ENCODE measurements around the gene PLAAT4.

DNA sequence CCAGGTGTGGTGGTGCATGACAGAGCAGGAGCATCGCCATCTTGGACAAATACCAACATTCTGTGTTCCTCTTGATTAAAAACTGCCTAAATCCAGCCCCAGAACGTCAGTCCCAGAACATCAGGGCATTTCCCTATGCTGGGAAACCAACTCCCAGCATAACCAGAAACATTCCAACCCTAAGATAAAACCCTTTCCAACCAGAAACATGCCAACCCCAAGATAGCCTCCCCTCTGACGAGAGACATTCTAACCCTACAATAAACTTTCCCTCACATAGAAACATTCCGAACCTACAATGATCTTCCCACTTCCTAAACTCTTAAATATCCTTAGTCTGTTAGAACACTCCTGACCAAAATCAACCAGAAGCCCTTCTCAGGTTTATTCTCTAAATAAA, 11.6 kb downstream of the PLAAT4 start:
- TF ChIP-seq CTCF (IDR thresholded peaks at IDR 0.05) (no peak), POLR2A (IDR thresholded peaks at IDR 0.05) (no peak)
